H1 (cell line): ENCODE results near the gene B4GALNT3. TPM values are rescaled to one million over a fixed set of nuclear protein-coding genes. Genes with fewer than 3 reads are reported as not detected.

Experiments
- EGR1 ChIP-seq: IDR thresholded peaks from 2 replicates; pipeline ENCODE4 v1.6.1; 2011; ENCODE audit warnings: low read depth, low read length, borderline replicate concordance
- HDAC2 ChIP-seq, 2 experiments: fragments of 300-600 bp in 1 of 2; sonication (generic) in 1 of 2; IDR thresholded peaks; 2 replicates each; pipeline ENCODE4 v1.6.1; 2011 to 2012; ENCODE audit warnings: low read depth in 2 of 2, low read length in 2 of 2, mild to moderate bottlenecking in 2 of 2, moderate library complexity in 2 of 2, borderline replicate concordance in 1 of 2, inconsistent platforms in 1 of 2
- POLR2AphosphoS5 ChIP-seq: IDR thresholded peaks from 2 replicates; pipeline ENCODE4 v1.6.1; 2011; ENCODE audit warnings: low read depth, low read length
- SP4 ChIP-seq: IDR thresholded peaks from 2 replicates; pipeline ENCODE4 v1.6.1; 2012; ENCODE audit warnings: low read length, inconsistent platforms
- polyA plus RNA-seq, 7 experiments: library from polyadenylated mRNA; depleted of rRNA in 3 of 7; stranded (reverse) in 5 of 7; unstranded in 2 of 7; fragments of >200 nt in 5 of 7; fragments of 200-250 nt in 2 of 7; gene quantifications; 1 replicate in 5 of 7; 2 replicates in 1 of 7; 4 replicates in 1 of 7; pipeline versions ENCODE4 v1.2.1 to v1.2.3, GENCODE V29; 2011 to 2013; ENCODE audit warnings: missing spikeins in 2 of 7, mixed read lengths in 2 of 7
- total RNA-seq: library from RNA; stranded (reverse); fragmentation: NEBNext Ultra II Directional; extraction: Animal tissue kit (Norgen Biotek cat#: 25700); gene quantifications from 2 replicates; pipeline ENCODE4 v1.2.1, GENCODE V29; 2021

B4GALNT3 gene
- total and polyA plus RNA-seq, 2 of the 8 experiments (the other 6 are each of a cell fraction or from before 2014, with no cell fraction given): 12.5 to 20.3 TPM

DNA sequence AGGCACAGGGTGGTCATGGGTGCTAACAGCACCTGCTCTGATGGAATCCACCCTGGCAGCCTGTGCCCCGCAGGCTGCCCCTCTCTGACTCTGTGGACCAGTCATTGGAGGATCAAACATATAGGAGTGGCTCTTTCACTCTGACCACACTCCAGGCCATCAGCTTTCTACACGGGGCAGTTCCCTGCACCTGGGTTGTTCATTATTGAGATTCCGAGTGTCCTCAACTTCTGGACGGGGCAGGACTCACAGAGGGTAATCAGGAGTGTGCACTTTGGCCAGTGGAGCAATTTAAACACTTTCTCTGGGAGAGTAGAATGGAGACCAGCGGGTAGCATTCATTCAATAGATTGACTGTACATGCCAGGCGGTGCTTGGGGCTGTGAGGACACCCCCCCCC is 108.7 kb downstream of the B4GALNT3 start (continued):
- TF ChIP-seq POLR2AphosphoS5 (no peak), EGR1 (no peak), SP4 (no peak), HDAC2 (IDR thresholded peaks at IDR 0.05; ENCODE audit: borderline replicate concordance in 1 of 2, low read depth in 2 of 2, low read length in 2 of 2) (no peak)
